Esophagus squamous epithelium (tissue), 4 donors: ENCODE results near the gene PCDHGA1.

ENCODE experiments used
- POLR2A ChIP-seq, 4 donors: fragments of 450-650 bp; IDR thresholded peaks; one replicate each; pipeline ENCODE4 v1.6.1; 2017; ENCODE audit warnings: antibody characterized with exemption in 4 of 4, mild to moderate bottlenecking in 4 of 4, moderate library complexity in 3 of 4
- TF ChIP-seq, protein P1 (sequence below), 6 experiments: fragments of 450-650 bp in 4 of 6; fragments of 200-600 bp in 2 of 6; sonication (generic) in 2 of 6; IDR thresholded peaks; one replicate each; pipeline ENCODE4 v1.5.1; 2016 to 2019; ENCODE audit warnings: antibody characterized with exemption in 6 of 6, mild to moderate bottlenecking in 4 of 6, moderate library complexity in 4 of 6

DNA sequence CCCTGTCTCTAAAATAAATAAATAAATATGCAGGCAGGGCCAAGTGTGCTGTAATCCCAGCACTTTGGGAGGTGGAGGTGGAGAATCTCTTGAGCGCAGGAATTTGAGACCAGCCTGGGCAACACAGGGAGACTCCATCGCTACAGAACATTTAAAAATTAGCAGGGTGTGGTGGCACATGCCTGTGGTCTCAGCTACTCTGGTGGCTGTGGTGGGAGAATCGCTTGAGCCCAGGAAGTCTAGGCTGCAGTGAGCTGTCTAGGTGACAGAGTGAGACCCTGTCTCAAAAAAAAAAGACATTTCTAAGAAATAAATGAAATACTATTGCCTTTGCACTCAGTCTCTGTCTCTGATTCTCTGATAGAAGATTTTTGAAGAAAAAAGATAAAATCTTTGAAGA, 81.3 kb downstream of the PCDHGA1 start:
- no peak for TF ChIP-seq POLR2A (IDR thresholded peaks at IDR 0.05)
- TF ChIP-seq, protein P1, sequence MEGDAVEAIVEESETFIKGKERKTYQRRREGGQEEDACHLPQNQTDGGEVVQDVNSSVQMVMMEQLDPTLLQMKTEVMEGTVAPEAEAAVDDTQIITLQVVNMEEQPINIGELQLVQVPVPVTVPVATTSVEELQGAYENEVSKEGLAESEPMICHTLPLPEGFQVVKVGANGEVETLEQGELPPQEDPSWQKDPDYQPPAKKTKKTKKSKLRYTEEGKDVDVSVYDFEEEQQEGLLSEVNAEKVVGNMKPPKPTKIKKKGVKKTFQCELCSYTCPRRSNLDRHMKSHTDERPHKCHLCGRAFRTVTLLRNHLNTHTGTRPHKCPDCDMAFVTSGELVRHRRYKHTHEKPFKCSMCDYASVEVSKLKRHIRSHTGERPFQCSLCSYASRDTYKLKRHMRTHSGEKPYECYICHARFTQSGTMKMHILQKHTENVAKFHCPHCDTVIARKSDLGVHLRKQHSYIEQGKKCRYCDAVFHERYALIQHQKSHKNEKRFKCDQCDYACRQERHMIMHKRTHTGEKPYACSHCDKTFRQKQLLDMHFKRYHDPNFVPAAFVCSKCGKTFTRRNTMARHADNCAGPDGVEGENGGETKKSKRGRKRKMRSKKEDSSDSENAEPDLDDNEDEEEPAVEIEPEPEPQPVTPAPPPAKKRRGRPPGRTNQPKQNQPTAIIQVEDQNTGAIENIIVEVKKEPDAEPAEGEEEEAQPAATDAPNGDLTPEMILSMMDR (IDR thresholded peaks at IDR 0.05) = no peak
